Mucosa of descending colon (tissue), 3 donors: ENCODE data around the gene ARFRP1. TPM values are rescaled to one million over a fixed set of nuclear protein-coding genes. Genes with fewer than 3 reads are reported as not detected.
"Not testable (repeated sequence)": the region's sequence is repeated elsewhere in the genome, so short reads cannot be mapped to it uniquely, and the experiment has no call there.

Experiments used
- ATAC-seq: fragments of 200-7000 bp; cut with Tn5 transposase; one replicate; pipeline ENCODE4 v1.9.1; 2020; ENCODE audit warnings: mild to moderate bottlenecking, moderate library complexity
- DNase-seq, 3 donors: peaks; one replicate each; pipeline ENCODE4 v3.0.0-alpha.2; 2020
- H3K36me3 ChIP-seq: fragments of 200-600 bp; one replicate; pipeline ENCODE4 v1.8.0; 2021; ENCODE audit warnings: low read depth, mild to moderate bottlenecking
- H3K4me1 ChIP-seq: fragments of 200-600 bp; one replicate; pipeline ENCODE4 v1.8.0; 2021; ENCODE audit warnings: low read depth, mild to moderate bottlenecking
- H3K4me3 ChIP-seq: fragments of 200-600 bp; one replicate; pipeline ENCODE4 v1.8.0; 2021; ENCODE audit warnings: mild to moderate bottlenecking
- H3K9me3 ChIP-seq: fragments of 200-600 bp; one replicate; pipeline ENCODE4 v1.8.0; 2021; ENCODE audit warnings: mild to moderate bottlenecking
- CTCF ChIP-seq: fragments of 200-600 bp; IDR thresholded peaks from one replicate; pipeline ENCODE4 v1.8.0; 2022; ENCODE audit warnings: antibody characterized with exemption, mild to moderate bottlenecking
- intact Hi-C, 2 donors: fragments of 100-400 bp; cut with DNase I in 1 of 2; cut with micrococcal nuclease in 1 of 2; formaldehyde crosslinking; loops; one replicate each; pipeline versions ENCODE4 v1.11.0 to v1.11.1; 2022; cut with DNase I, micrococcal nuclease
- total RNA-seq, 3 donors: library from RNA; stranded (reverse); fragmentation: NEBNext Ultra II Directional in 2 of 3; extraction: Animal tissue kit (Norgen Biotek cat#: 25700) in 2 of 3; gene quantifications; one replicate each; pipeline versions ENCODE4 v1.2.1 to v1.2.4, GENCODE V29; 2021 to 2023
- donor health status: DM: no; HTN: no; CAD: no; lungs with moderate emphysema.
- donor health status: DM: no; HTN: no; CAD: no.
- donor health status: DM: no; HTN: yes; CAD: no.

The ARFRP1 gene
- total RNA-seq, 3 donors from 2014 or later = 64.5 to 69.7 (median 68.6) TPM

GRCh38 chr20:63734111-63734945 lies 26.6 kb upstream of the ARFRP1 start:
- Histone ChIP-seq H3K36me3 (no peaks in the 10 kb centered on the region), H3K9me3 (no peaks in the 10 kb centered on the region), H3K4me3 (no peak overlapping the region), H3K4me1 (peaks cover 36% of the 10 kb centered on the region)
- ATAC-seq (no peak), DNase-seq (peak in 2 of 3 donors; percentile 25 to 49)
- TF ChIP-seq CTCF = no peak
- intact Hi-C loops = no loop called here

- no peaks in the 10 kb centered on the region for H3K36me3 ChIP-seq
- H3K9me3 ChIP-seq = no peaks in the 10 kb centered on the region
- intact Hi-C loops = no loop called here
- no peak overlapping the region for H3K4me3 ChIP-seq
- no peak for ATAC-seq
- no peak for TF ChIP-seq CTCF
- peak in 2 of 3 donors; percentile 26 to 47 for DNase-seq
- H3K4me1 ChIP-seq = peaks cover 32% of the 10 kb centered on the region
Observed at GRCh38 chr20:63733579-63734081, 25.9 kb upstream of the ARFRP1 start.

- Histone ChIP-seq H3K36me3 (no peaks in the 10 kb centered on the region), H3K4me1 (peaks cover 29% of the 10 kb centered on the region), H3K4me3 (no peak overlapping the region), H3K9me3 (no peaks in the 10 kb centered on the region)
- intact Hi-C loops = no loop called here
- ATAC-seq (no peak), DNase-seq (peak in 1 of 3 donors; percentile 48)
- TF ChIP-seq CTCF = no peak
Observed at GRCh38 chr20:63733117-63733516, 25.3 kb upstream of the ARFRP1 start.

- H3K4me1 ChIP-seq = peaks cover 29% of the 10 kb centered on the region
- TF ChIP-seq CTCF = no peak
- H3K4me3 ChIP-seq = no peak overlapping the region
- DNase-seq = peak in 1 of 3 donors; percentile 48
- no peak for ATAC-seq
- intact Hi-C loops = no loop called here
- H3K36me3 ChIP-seq = no peaks in the 10 kb centered on the region
- no peaks in the 10 kb centered on the region for H3K9me3 ChIP-seq
Observed at GRCh38 chr20:63732118-63733095, 24.6 kb upstream of the ARFRP1 start.

GRCh38 chr20:63731410-63731809 lies 23.6 kb upstream of the ARFRP1 start:
- no peak for DNase-seq
- Histone ChIP-seq H3K4me3 (no peak overlapping the region), H3K36me3 (no peaks in the 10 kb centered on the region), H3K9me3 (no peaks in the 10 kb centered on the region), H3K4me1 (peaks cover 29% of the 10 kb centered on the region)
- no peak for TF ChIP-seq CTCF
- no peak for ATAC-seq
- intact Hi-C loops = no loop called here

GRCh38 chr20:63730189-63730733 lies 22.5 kb upstream of the ARFRP1 start:
- DNase-seq = peak in 1 of 3 donors; percentile 34
- intact Hi-C loops, ATAC-seq: not testable (repeated sequence)

GRCh38 chr20:63722967-63723622 lies 15.3 kb upstream of the ARFRP1 start:
- DNase-seq, H3K4me3 ChIP-seq, intact Hi-C loops, ATAC-seq, H3K36me3 ChIP-seq: not testable (repeated sequence)
- Histone ChIP-seq H3K4me1 (peaks cover 16% of the 10 kb centered on the region), H3K9me3 (peaks cover 21% of the 10 kb centered on the region)

More at GRCh38 chr20:63730189-63730733, 22.5 kb upstream of the ARFRP1 start:
- not testable (repeated sequence) for H3K4me3 ChIP-seq, H3K9me3 ChIP-seq, H3K36me3 ChIP-seq
- H3K4me1 ChIP-seq = peaks cover 21% of the 10 kb centered on the region
